Adrenal gland (tissue), 12 donors: ENCODE measurements around the gene PLEKHD1. TPM values are rescaled to one million over a fixed set of nuclear protein-coding genes. Genes with fewer than 3 reads are reported as not detected.

ENCODE experiments used
- DNase-seq, 7 donors: peaks; one replicate each; pipeline ENCODE4 v3.0.0-alpha.2; 2019 to 2020
- H3K27ac ChIP-seq, 5 donors: fragments of 200-600 bp; sonication (generic) in 4 of 5; 1 replicate in 3 of 5; 2 replicates in 2 of 5; pipeline versions ENCODE4 v1.5.1 to v1.8.0; 2016 to 2020; ENCODE audit warnings: mild to moderate bottlenecking in 1 of 5
- H3K27me3 ChIP-seq: fragments of 200-600 bp; 2 replicates; pipeline ENCODE4 v1.8.0; 2021
- H3K36me3 ChIP-seq, 2 donors: fragments of 200-600 bp; replicated peaks in 1 of 2; 1 replicate in 1 of 2; 2 replicates in 1 of 2; pipeline versions ENCODE4 v1.5.1 to v1.8.0; 2018 to 2022
- H3K4me1 ChIP-seq, 2 donors: fragments of 200-600 bp; replicated peaks in 1 of 2; 1 replicate in 1 of 2; 2 replicates in 1 of 2; pipeline versions ENCODE4 v1.5.1 to v1.8.0; 2018 to 2021
- H3K4me3 ChIP-seq, 4 donors: fragments of 200-600 bp; sonication (generic) in 3 of 4; one replicate each; pipeline ENCODE4 v1.5.1; 2016 to 2018
- H3K9me3 ChIP-seq, 3 donors: fragments of 200-600 bp; sonication (generic) in 1 of 3; replicated peaks in 1 of 3; 1 replicate in 2 of 3; 2 replicates in 1 of 3; pipeline versions ENCODE4 v1.5.1 to v1.8.0; 2016 to 2021
- CTCF ChIP-seq, 6 experiments: fragments of 450-650 bp in 4 of 6; fragments of 200-600 bp in 2 of 6; sonication (generic) in 1 of 6; IDR thresholded peaks; 1 replicate in 5 of 6; 2 replicates in 1 of 6; pipeline versions ENCODE4 v1.5.1 to v1.8.0; 2016 to 2021; ENCODE audit warnings: antibody characterized with exemption in 6 of 6, mild to moderate bottlenecking in 2 of 6, moderate library complexity in 1 of 6
- POLR2A ChIP-seq, 2 donors: fragments of 450-650 bp; IDR thresholded peaks; one replicate each; pipeline ENCODE4 v1.6.1; 2017; ENCODE audit warnings: antibody characterized with exemption in 2 of 2, mild to moderate bottlenecking in 2 of 2, moderate library complexity in 1 of 2
- WGBS, 4 donors: extraction: QIAGEN DNeasy Blood & Tissue Kit in 2 of 4; methylation state at CpG; one replicate each; pipeline versions ENCODE4 v1.1.5 to v1.1.7; 2013 to 2017; 5-methylcytosine and 5-hydroxymethylcytosine counted together
- intact Hi-C, 2 donors: fragments of 100-400 bp; cut with DNase I; formaldehyde crosslinking; loops; one replicate each; pipeline versions ENCODE4 v1.14.1 to v1.15.0; 2022 to 2023
- polyA plus RNA-seq, 3 donors: library from polyadenylated mRNA; stranded (reverse); fragments of 200-250 nt in 2 of 3; fragments of 350-450 nt in 1 of 3; fragmentation: Illumina TruSeq in 1 of 3; extraction: RNeasy Lipid Tissue Mini Kit (QIAGEN cat#74804) in 1 of 3; gene quantifications; one replicate each; pipeline ENCODE4 v1.2.3, GENCODE V29; 2013 to 2014
- total RNA-seq, 9 donors: library from RNA; depleted of rRNA in 4 of 9; stranded (reverse); fragments of >200 nt in 4 of 9; fragments of 120-200 nt in 1 of 9; fragmentation: NEBNext Ultra II Directional in 1 of 9; extraction: Animal tissue kit (Norgen Biotek cat#: 25700) in 1 of 9; gene quantifications; one replicate each; pipeline versions ENCODE4 v1.1.0 to v1.2.4, GENCODE V29; 2013 to 2023
- donor health status: healthy with polysubstance abuse.
- donor health status: Bipolar disorder and iron deficiency.
- donor health status: DM: yes; HTN: yes; CAD: no.
- donor health status: DM: no; HTN: no; CAD: no.
- donor health status: DM: no; HTN: no; CAD: no.
- donor health status: DM: yes; HTN: yes; CAD: no.

Gene PLEKHD1
- total and polyA plus RNA-seq, 12 donors, result 0.04 to 0.25 (median 0.14) TPM; not detected in 3

DNA sequence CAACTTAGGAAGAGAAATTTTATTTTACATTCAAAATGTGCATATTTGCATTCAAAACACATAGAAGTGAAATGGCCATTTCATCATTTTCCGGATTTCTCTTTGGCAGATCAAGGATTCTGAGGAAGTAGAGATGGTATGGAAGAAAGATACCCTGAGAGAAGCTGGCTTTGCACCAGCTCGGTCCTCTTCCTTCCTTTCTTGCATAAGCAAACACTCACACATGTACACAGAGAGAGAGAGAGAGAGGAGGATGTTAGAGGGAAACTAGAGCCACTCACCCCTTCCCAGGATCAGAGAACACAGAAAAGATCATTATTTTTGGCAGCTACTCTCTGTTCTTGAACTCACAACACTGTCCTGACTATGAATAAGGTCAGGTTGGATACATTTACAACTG lies 15.6 kb upstream of the PLEKHD1 start:
- 50 to 68% (median 59%) methylated on average over 2 of the region's 2 CpGs for WGBS, 4 donors
- Histone ChIP-seq H3K36me3 (no peaks in the 10 kb centered on the region), H3K27ac (no peak overlapping the region), H3K4me1 (no peaks in the 10 kb centered on the region), H3K9me3 (no peaks in the 10 kb centered on the region), H3K27me3 (no peaks in the 10 kb centered on the region), H3K4me3 (no peak overlapping the region)
- peak in 1 of 7 donors; percentile 19 for DNase-seq
- intact Hi-C loops, result no loop called here
- TF ChIP-seq POLR2A (IDR thresholded peaks at IDR 0.05), result no peak
- no peak for TF ChIP-seq CTCF (IDR thresholded peaks at IDR 0.05)

DNA sequence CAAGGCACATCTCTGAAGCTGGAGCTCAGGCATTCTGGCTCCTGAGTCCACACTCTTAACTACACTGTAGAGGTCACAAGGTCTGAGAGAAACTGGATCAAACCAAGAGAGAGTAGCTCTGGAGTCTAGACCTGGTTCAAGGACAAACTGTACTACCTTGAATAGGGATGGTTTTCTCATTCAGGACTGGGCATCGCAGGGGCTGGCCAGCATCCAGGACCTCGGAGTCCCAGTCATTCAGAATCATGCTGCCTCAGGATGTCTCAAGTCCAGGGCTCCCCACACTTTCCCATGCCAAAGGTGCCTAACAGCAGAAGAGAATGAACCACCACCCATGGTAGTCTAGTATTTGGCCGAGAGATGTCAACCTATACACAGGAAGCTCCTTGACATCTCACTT lies 13.1 kb upstream of the PLEKHD1 start:
- no peak for TF ChIP-seq CTCF (IDR thresholded peaks at IDR 0.05)
- TF ChIP-seq POLR2A (IDR thresholded peaks at IDR 0.05), result no peak
- 65 to 81% (median 75%) methylated on average over 3 of the region's 3 CpGs for WGBS, 4 donors
- intact Hi-C loops, result no loop called here

GRCh38 chr14:69471916-69472315 lies 12.6 kb upstream of the PLEKHD1 start:
- Histone ChIP-seq H3K4me3 (no peak overlapping the region), H3K36me3 (no peaks in the 10 kb centered on the region), H3K4me1 (no peaks in the 10 kb centered on the region), H3K27ac (no peak overlapping the region), H3K9me3 (no peaks in the 10 kb centered on the region), H3K27me3 (no peaks in the 10 kb centered on the region)
- TF ChIP-seq POLR2A (IDR thresholded peaks at IDR 0.05), result no peak
- no peak for TF ChIP-seq CTCF (IDR thresholded peaks at IDR 0.05)
- 79 to 90% (median 86%) methylated on average over 10 of the region's 10 CpGs for WGBS, 4 donors
- no peak for DNase-seq
- intact Hi-C loops, result no loop called here

More for the DNA sequence above, 13.1 kb upstream of the PLEKHD1 start:
- H3K27ac ChIP-seq, result no peak overlapping the region
- H3K4me3 ChIP-seq, result no peak overlapping the region
- no peaks in the 10 kb centered on the region for H3K27me3 ChIP-seq
- no peaks in the 10 kb centered on the region for H3K36me3 ChIP-seq
- H3K9me3 ChIP-seq, result no peaks in the 10 kb centered on the region
- DNase-seq, result no peak
- H3K4me1 ChIP-seq, result no peaks in the 10 kb centered on the region

- DNase-seq, result no peak
- intact Hi-C loops, result no loop called here
- Histone ChIP-seq H3K36me3 (no peaks in the 10 kb centered on the region), H3K4me1 (no peaks in the 10 kb centered on the region), H3K9me3 (no peaks in the 10 kb centered on the region), H3K4me3 (no peak overlapping the region), H3K27me3 (no peaks in the 10 kb centered on the region), H3K27ac (no peak overlapping the region)
- WGBS, 4 donors, result 67 to 88% (median 79%) methylated on average over 3 of the region's 3 CpGs
- no peak for TF ChIP-seq POLR2A (IDR thresholded peaks at IDR 0.05)
- TF ChIP-seq CTCF (IDR thresholded peaks at IDR 0.05), result no peak
Measured at GRCh38 chr14:69473260-69473659, 11.3 kb upstream of the PLEKHD1 start.
